ENCODE results near the gene LRMDA. TPM values are rescaled to one million over a fixed set of nuclear protein-coding genes. Genes with fewer than 3 reads are reported as not detected.
A peak's percentile ranks its signal among the peaks of the same experiment; 100 is the strongest.

Gene LRMDA
- total and polyA plus RNA-seq, 2 of the 13 experiments (the other 11 are each of a cell fraction or from before 2014, with no cell fraction given), result 13.4 to 22.0 TPM

DNA sequence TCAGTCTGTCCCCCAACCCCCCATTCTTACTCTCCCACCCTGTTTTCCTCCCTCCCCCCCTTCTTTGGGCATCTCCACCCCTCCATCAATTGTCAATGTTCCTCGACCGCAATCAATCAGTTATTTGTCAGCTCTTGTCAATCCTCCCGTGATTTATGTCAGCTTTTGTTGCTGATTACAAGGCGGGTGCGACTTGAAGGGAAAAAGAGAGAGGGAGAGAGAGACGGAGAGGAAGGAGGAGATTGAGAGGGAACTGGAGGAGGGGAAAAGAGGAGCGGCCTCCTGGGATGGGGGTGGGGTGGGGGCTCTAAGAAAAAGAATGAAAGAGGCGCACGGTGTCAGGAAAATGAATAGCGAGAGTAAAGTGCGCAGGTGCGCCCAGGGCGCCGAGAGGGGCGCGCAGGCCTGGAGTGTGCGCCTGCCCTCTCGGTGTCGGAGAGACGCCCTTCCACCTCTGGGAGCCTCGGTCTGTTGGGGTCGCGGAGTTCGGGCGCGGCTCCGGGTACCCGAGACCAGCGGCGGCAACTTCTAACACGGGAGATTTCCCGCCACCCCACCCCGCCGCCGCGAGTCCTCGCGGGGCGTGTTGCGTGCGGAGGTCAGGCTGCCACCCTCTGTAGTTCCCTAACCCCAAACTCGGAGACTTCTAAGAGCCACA, 28.8 kb upstream of the LRMDA start (continued):
- TF ChIP-seq, protein P1, sequence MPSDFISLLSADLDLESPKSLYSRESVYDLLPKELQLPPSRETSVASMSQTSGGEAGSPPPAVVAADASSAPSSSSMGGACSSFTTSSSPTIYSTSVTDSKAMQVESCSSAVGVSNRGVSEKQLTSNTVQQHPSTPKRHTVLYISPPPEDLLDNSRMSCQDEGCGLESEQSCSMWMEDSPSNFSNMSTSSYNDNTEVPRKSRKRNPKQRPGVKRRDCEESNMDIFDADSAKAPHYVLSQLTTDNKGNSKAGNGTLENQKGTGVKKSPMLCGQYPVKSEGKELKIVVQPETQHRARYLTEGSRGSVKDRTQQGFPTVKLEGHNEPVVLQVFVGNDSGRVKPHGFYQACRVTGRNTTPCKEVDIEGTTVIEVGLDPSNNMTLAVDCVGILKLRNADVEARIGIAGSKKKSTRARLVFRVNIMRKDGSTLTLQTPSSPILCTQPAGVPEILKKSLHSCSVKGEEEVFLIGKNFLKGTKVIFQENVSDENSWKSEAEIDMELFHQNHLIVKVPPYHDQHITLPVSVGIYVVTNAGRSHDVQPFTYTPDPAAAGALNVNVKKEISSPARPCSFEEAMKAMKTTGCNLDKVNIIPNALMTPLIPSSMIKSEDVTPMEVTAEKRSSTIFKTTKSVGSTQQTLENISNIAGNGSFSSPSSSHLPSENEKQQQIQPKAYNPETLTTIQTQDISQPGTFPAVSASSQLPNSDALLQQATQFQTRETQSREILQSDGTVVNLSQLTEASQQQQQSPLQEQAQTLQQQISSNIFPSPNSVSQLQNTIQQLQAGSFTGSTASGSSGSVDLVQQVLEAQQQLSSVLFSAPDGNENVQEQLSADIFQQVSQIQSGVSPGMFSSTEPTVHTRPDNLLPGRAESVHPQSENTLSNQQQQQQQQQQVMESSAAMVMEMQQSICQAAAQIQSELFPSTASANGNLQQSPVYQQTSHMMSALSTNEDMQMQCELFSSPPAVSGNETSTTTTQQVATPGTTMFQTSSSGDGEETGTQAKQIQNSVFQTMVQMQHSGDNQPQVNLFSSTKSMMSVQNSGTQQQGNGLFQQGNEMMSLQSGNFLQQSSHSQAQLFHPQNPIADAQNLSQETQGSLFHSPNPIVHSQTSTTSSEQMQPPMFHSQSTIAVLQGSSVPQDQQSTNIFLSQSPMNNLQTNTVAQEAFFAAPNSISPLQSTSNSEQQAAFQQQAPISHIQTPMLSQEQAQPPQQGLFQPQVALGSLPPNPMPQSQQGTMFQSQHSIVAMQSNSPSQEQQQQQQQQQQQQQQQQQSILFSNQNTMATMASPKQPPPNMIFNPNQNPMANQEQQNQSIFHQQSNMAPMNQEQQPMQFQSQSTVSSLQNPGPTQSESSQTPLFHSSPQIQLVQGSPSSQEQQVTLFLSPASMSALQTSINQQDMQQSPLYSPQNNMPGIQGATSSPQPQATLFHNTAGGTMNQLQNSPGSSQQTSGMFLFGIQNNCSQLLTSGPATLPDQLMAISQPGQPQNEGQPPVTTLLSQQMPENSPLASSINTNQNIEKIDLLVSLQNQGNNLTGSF (CRISPR knock-in tag; IDR thresholded peaks at IDR 0.05), result peak; percentile 27; the same call in 1 of the 2 replicates
- no peak for TF ChIP-seq ZNF432 (CRISPR knock-in tag; IDR thresholded peaks at IDR 0.05; ENCODE audit: borderline replicate concordance)
- TF ChIP-seq, protein P2, sequence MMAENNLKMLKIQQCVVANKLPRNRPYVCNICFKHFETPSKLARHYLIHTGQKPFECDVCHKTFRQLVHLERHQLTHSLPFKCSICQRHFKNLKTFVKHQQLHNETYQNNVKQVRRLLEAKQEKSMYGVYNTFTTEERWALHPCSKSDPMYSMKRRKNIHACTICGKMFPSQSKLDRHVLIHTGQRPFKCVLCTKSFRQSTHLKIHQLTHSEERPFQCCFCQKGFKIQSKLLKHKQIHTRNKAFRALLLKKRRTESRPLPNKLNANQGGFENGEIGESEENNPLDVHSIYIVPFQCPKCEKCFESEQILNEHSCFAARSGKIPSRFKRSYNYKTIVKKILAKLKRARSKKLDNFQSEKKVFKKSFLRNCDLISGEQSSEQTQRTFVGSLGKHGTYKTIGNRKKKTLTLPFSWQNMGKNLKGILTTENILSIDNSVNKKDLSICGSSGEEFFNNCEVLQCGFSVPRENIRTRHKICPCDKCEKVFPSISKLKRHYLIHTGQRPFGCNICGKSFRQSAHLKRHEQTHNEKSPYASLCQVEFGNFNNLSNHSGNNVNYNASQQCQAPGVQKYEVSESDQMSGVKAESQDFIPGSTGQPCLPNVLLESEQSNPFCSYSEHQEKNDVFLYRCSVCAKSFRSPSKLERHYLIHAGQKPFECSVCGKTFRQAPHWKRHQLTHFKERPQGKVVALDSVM (CRISPR knock-in tag; IDR thresholded peaks at IDR 0.05), result no peak
- TF ChIP-seq HDAC1 (CRISPR knock-in tag; IDR thresholded peaks at IDR 0.05), result no peak
- TF ChIP-seq ELF1 (CRISPR knock-in tag; IDR thresholded peaks at IDR 0.05), result no peak
- TF ChIP-seq, protein P3, sequence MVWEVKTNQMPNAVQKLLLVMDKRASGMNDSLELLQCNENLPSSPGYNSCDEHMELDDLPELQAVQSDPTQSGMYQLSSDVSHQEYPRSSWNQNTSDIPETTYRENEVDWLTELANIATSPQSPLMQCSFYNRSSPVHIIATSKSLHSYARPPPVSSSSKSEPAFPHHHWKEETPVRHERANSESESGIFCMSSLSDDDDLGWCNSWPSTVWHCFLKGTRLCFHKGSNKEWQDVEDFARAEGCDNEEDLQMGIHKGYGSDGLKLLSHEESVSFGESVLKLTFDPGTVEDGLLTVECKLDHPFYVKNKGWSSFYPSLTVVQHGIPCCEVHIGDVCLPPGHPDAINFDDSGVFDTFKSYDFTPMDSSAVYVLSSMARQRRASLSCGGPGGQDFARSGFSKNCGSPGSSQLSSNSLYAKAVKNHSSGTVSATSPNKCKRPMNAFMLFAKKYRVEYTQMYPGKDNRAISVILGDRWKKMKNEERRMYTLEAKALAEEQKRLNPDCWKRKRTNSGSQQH (CRISPR knock-in tag; IDR thresholded peaks at IDR 0.05; ENCODE audit: low read depth), result peak; percentile 9; the same call in 1 of the 2 replicates
- TF ChIP-seq PHF21A (CRISPR knock-in tag; IDR thresholded peaks at IDR 0.05), result no peak
- TF ChIP-seq SP140L (CRISPR knock-in tag; IDR thresholded peaks at IDR 0.05; ENCODE audit: borderline replicate concordance), result no peak
- TF ChIP-seq FOXM1 (CRISPR knock-in tag; IDR thresholded peaks at IDR 0.05), result no peak
- TF ChIP-seq ZBTB1 (CRISPR knock-in tag; IDR thresholded peaks at IDR 0.05; ENCODE audit: borderline replicate concordance), result no peak
- TF ChIP-seq, protein P4, sequence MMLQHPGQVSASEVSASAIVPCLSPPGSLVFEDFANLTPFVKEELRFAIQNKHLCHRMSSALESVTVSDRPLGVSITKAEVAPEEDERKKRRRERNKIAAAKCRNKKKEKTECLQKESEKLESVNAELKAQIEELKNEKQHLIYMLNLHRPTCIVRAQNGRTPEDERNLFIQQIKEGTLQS (CRISPR knock-in tag; IDR thresholded peaks at IDR 0.05), result no peak
- TF ChIP-seq, protein P5, sequence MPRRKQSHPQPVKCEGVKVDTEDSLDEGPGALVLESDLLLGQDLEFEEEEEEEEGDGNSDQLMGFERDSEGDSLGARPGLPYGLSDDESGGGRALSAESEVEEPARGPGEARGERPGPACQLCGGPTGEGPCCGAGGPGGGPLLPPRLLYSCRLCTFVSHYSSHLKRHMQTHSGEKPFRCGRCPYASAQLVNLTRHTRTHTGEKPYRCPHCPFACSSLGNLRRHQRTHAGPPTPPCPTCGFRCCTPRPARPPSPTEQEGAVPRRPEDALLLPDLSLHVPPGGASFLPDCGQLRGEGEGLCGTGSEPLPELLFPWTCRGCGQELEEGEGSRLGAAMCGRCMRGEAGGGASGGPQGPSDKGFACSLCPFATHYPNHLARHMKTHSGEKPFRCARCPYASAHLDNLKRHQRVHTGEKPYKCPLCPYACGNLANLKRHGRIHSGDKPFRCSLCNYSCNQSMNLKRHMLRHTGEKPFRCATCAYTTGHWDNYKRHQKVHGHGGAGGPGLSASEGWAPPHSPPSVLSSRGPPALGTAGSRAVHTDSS (CRISPR knock-in tag; conservative IDR thresholded peaks at IDR 0.05), result no peak
- TF ChIP-seq, protein P6, sequence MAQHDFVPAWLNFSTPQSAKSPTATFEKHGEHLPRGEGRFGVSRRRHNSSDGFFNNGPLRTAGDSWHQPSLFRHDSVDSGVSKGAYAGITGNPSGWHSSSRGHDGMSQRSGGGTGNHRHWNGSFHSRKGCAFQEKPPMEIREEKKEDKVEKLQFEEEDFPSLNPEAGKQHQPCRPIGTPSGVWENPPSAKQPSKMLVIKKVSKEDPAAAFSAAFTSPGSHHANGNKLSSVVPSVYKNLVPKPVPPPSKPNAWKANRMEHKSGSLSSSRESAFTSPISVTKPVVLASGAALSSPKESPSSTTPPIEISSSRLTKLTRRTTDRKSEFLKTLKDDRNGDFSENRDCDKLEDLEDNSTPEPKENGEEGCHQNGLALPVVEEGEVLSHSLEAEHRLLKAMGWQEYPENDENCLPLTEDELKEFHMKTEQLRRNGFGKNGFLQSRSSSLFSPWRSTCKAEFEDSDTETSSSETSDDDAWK (CRISPR knock-in tag; IDR thresholded peaks at IDR 0.05), result no peak
- TF ChIP-seq, protein P7, sequence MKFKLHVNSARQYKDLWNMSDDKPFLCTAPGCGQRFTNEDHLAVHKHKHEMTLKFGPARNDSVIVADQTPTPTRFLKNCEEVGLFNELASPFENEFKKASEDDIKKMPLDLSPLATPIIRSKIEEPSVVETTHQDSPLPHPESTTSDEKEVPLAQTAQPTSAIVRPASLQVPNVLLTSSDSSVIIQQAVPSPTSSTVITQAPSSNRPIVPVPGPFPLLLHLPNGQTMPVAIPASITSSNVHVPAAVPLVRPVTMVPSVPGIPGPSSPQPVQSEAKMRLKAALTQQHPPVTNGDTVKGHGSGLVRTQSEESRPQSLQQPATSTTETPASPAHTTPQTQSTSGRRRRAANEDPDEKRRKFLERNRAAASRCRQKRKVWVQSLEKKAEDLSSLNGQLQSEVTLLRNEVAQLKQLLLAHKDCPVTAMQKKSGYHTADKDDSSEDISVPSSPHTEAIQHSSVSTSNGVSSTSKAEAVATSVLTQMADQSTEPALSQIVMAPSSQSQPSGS (CRISPR knock-in tag; IDR thresholded peaks at IDR 0.05), result no peak
- TF ChIP-seq ZNF768 (CRISPR knock-in tag; IDR thresholded peaks at IDR 0.05), result peak; percentile 24; the same call in 1 of the 2 replicates

Measured in HepG2 (cell line).